Activated T-cell treated with anti-CD3 and anti-CD28 coated beads for 24 hours (primary cell): Measurements from ENCODE around the gene TRIM26.
"Not testable (repeated sequence)": the region's sequence is repeated elsewhere in the genome, so short reads cannot be mapped to it uniquely, and the experiment has no call there.

Source experiments
- DNase-seq: peaks from one replicate; pipeline ENCODE4 v3.0.0-alpha.2; 2020; ENCODE audit warnings: low read depth

Gene TRIM26

DNA sequence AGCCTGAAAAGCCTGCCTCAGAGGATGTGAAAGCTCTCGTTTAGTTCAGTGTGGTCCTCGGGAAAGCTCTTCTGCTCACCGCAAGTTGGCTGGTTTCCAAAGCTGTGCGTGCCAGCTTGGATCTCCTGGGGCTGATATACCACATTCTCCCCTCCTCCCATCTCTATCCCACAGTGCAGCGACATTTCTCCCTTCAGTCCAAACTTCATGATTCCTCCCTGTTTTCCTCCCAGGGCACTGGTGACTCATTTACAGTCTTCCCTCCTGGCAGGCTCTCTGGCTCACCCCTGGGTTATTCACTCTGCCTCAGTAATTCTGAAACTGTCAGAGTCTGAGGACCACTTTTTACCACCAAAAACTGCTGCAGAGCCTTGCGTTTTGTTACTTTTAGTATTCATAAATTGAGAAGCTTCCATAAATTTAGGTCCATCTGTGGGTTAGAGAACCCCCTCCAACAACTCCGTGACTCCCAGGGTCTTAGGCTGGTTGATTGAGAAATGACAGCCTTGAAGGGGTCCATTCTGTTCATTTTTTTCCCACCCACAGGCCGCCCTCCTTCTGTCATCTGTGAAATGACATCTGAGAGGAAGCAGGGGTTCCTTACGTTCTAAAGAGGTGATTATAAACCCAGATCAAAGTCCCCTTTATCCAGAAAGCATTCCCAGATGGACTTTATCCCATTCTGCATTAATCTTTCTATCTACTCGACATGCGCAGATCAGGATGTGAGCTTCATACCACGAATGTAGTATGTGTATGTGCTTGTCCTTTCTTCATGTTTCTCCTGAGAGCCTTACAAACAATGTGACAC, 58.3 kb downstream of the TRIM26 start:
- DNase-seq: no peak

DNA sequence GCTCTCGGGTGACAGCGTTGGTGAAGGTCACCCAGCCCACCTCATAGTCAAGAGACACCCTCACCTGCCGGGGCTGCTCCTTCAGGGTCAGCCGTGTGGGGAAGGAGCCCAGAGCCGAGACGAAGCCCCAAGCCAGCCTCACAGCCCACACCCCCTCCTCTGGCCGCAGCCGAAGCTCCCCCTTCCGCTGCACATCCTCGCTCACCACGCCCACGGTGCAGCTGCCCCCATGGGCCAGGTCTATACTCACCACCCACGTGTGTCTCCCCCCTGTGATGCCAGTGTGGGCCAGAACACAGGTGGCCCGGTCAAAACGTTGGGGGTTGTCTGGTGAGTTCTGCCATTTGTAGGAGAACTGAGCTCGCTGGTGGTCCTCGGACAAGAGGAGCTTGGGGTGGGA, 59.1 kb downstream of the TRIM26 start:
- no peak for DNase-seq

DNA sequence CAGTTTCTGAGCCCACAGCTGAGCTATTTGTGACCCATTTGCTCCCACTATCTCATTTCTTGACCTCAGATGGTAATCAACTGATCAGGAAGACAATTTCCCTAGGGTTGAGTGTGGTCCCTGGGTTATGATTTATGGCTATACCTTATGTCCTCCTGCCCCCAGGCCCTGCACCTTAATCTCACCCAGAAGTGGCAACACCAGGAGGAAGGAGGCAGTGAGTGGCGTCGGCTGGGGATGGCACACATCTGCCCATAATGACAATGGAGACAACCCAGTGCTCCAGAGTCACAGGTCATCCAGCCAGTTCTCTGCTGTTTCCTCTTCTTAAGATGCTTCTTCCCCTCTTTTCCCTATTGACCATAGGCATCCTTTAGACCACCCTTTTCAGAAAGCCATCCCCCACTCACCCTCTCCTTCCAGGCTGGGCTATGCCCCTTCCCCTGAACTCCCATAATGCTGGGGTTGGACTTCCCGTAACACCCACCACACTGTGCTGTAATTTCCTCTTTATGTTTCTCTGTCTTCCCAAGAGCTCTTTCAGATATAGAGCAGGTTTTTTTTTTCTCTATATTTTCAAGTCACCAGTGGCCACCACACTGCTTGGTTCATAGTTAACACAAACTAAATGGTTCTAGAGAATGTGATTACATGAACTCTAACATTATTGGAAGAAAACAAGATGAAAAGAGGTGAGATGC, 60.1 kb downstream of the TRIM26 start:
- no peak for DNase-seq

DNA sequence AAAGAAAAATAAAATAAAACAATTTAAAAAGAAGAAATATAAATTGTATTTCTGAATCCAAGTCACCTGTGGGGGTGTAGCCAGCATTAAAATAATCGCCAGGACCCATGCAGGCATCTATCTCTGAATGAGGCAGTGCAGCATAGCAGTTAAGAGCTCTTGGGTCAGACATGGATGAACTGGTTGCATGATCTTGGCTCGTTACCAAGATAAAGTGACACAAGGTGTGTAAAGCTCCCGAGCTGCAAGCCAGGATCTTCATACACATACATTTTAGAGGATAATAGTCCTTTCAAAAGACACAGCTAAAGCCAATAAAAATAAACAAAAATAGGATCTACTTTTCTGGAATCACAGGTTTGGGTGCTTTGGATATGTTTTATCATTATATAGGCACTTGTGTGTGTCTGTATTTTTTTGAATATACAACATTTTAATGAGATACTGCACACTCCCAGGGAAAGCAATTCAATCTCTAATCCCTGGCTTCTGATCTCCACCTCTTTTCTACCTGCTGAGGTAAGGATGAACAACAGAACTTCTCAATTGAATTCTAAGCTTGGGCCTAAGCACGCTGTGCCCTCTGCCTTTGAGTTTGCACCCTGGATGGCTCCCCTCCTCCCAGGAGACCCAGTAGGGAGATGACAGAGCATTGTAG, 61.1 kb downstream of the TRIM26 start:
- no peak for DNase-seq

DNA sequence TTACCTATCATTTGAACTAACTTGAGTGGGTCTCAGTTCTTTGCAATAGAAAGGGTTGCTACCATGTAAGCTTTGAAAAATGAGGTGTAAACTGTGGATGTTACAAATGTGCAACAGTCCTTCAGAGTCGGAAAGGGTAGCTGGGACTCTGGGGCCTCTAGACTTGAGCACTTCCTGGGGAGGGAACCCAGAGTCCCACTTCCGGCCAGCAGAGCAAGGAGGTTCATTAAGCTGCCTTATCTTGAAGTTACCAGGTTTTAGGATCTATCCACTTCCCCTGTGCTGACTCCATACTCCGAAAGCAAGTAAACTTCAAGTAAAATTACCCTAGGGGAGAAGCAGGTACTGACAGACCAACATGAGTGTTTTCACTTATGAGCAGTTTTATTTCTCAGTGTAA, 61.6 kb downstream of the TRIM26 start:
- no peak for DNase-seq

DNA sequence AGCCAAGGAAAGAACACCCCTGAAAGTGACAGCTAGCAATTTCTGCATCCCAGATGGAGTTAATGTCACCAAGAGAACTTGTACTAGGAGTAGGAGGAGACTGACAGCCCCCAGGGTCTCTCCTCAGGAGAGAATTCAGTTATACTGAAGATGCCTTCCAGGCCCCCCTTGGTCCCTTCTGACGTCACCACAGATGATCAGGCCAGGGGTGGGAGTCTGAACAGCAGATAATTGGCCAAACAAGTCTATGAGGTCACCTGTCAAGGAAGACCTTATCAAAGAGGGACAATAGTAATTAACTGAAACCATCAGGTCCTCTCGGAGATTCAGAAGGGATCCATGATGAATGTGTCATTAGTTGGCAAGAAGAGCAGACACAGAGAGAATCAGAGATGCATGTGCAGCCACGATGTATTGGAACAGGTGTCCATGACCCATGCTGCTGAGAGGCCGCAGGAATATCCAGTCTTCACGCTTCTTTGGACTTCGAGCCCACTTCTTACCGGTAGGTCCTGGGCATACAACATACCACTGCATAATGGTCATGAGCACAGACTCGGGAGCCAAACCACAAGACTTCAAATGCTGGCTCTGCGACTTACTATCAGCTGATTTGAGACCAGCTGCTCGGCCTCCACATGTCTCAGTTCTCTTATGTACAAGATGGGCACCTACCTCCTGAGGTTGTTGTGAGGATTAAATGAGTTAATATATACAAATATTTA, 62.4 kb downstream of the TRIM26 start:
- DNase-seq: no peak

DNA sequence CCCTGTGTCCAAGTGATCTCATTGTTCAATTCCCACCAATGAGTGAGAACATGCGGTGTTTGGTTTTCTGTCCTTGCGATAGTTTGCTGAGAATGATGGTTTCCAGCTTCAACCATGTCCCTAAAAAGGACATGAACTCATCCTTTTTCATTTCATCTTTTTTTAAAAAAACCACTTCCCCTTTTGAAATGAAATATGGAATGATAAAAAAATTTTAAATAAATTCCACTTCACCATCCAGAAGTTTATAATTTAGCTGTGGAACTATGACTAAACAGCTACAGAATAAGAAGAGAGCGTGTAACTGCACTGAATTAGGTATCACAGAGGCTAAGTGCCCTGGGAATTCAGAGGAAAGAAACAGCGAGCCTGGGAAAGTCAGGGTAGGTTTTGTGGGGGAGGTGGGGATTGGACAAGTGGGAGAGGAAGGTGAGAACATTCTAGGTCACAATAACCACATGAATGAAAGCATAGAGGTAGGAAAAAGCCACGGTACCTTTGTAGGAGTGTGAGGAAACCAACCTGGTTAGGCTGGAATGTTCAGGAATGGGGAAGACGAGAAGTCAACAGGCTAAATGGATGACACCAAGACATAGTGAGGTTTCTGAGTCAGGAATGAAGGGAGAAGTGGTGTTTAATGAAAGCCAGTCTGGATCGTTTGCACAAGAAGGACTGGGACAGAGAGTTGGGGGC, 63.2 kb downstream of the TRIM26 start:
- DNase-seq: no peak

DNA sequence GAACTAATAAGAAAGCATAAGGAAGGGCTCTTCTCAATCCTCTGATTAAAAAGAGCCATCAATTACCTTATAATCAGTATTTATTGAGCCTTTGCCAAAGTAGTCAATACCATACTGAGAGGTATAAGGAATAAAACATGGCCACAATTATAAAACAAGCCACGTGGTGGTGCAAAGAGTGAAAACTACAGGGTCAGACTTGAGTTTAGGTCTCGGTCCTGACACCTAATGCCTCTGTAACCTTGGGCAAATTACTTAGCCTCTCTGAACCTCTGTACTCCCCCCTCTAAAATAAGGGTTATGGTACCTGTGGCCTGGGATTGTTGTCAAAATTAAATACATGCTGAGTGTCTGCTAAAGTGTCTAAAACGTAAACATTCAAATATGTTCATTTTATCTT, 64.0 kb downstream of the TRIM26 start:
- DNase-seq: no peak

DNA sequence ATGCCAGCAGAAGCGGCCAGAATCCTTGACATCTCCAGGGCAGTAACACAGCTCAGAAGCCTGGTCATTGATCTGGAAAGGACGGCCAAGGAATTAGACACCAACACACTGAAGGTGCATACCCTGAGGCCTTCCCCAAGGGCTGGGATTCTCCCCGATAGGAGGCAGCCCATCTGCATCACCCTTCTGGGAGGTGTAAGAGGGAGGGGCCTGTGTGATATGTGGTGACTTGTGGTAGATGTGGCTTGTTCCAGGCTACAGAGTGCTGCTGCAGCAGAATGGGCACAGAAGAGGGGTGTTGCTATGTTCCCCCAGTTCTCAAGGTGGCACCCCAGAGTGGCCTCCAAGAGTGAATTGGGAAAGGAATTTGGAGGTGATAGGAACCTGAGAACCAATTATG, 66.1 kb downstream of the TRIM26 start:
- no peak for DNase-seq

DNA sequence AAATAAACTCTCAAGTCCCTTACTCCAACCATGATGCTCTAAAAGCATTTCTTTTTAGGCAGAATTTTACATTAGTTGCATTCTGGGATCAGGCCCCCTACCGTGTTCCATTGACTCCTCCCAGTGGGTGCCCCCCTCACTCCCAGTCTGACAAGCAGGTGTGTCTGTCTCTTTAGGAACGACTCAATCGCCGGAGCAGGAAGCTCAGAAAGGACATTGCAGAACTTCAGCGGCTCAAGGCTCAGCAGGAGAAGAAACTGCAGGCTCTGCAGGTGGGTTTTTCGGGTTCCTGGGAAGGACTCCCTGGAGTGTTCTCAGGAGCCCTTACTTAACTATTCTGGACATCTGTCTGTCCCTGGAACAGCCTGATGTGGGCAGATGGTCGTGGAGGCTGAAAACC, 67.4 kb downstream of the TRIM26 start:
- DNase-seq: no peak

DNA sequence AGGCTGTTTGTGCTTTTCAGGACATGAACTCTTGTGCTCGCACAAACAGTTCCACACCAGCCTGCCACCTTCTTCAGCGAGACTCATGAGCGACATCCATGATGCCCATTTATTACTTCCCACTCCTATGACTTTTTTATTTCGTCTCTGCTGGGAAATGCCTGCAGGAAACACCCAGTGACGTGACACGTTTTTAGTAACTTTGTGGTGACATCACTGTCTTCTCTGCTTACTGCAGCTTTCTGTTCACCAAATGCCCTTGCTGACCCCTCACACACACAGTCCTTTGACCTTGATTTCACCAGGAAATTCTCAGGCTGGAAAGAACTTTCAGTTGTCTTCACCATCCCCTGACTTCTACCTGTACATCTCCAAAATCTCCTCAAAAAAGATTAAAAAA, 68.4 kb downstream of the TRIM26 start:
- no peak for DNase-seq

DNA sequence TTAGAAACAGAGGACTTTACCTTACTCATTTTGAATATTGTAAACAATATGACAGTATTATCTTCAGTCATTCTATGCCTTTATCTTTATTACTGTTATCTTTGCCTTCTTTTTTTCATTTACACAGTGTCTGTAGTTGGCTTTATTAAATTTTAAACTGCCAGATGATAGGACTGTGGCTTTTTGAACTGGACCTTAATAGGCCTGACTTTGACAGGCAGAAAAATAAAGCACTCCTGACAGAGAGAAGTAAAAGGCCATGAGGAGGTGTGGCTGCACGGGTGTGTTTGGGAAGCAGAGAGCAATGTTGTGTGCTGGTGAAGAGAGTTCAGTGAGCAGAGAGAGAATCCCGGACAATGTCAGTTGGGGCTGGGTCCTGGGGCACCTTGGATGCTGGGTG, 69.4 kb downstream of the TRIM26 start:
- DNase-seq: no peak

DNA sequence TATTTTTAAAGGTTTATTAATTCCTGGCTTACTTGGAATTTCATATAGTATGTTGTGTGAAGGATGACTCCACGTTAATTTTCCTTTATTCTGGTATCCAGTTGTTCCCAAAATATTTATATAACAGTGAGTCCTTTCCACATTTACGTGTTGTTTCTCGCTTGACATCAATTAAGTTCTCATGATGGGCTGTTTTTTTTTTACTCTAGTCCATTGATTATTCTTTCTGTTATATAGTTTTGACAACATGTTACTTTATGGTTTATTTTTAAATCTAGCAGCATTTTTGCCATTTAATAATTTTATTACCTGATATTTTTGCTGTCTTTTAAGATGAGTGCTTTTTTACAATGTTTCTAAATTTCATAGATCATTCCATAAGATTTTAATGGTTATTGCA, 70.5 kb downstream of the TRIM26 start:
- no peak for DNase-seq

DNA sequence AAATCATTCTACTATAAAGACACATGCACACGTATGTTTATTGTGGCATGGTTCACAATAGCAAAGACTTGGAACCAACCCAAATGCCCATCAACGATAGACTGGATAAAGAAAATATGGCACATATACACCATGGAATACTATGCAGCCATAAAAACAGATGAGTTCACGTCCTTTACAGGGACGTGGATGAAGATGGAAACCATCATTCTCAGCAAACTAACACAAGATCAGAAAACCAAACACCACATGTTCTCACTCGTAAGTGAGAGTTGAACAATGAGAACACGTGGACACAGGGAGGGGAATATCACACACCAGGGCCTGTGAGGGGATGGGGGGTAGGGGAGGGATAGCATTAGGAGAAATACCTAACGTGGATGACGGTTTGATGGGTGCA, 73.0 kb downstream of the TRIM26 start:
- not testable (repeated sequence) for DNase-seq

DNA sequence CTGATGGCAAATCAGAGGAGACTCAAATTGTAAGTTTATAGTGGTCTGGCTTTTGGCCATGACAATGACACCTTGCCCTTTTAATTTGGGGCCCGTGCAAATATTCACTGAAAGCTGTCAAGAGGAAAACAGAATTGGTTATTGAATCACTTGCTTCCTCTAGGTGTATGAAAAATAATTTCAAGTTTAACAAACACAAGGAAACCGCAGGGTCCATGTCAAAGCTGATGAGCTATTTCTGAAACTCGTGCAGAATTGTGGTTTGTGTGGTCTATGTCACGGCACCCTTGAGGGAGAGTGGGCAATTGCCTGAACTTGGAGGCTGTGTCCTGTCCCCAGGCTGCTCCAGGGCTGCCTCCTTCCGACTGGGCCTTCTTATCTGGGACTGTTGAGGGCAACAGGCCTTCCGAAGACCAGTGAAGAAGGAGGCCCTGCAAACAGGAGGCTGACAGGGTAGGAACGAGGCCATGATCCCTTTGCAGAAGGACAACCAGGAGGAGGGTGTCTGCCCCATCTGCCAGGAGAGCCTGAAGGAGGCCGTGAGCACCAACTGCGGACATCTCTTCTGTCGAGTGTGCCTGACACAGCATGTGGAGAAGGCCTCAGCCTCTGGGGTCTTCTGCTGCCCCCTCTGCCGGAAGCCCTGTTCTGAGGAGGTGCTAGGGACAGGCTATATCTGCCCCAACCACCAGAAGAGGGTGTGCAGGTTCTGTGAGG, 76.5 kb downstream of the TRIM26 start:
- DNase-seq: no peak

DNA sequence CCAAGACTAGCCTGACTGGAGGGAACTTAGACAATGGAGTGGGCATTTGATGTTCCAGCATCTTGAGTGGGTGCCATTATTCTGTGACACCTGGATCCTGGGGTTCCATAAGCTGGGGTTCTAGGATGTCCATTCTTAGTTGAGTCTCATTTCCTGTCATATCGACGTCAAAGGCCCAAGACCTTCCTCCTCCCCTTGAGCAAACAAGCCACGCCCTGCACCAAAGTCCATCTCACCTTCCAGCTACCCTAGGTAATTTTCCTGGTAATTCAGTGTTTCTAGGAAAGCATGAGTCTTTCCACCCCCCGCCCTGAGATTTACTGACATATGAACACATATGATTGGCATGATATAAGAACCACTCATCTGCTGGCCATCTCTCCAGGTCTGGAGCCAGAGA, 77.4 kb downstream of the TRIM26 start, which contains the start of gene TRIM40:
TRIM40 (plus strand) TSS at position 384 of the 400 bp plus-strand sequence. CDS start 897 bp downstream, outside the sequence.
- no peak for DNase-seq

DNA sequence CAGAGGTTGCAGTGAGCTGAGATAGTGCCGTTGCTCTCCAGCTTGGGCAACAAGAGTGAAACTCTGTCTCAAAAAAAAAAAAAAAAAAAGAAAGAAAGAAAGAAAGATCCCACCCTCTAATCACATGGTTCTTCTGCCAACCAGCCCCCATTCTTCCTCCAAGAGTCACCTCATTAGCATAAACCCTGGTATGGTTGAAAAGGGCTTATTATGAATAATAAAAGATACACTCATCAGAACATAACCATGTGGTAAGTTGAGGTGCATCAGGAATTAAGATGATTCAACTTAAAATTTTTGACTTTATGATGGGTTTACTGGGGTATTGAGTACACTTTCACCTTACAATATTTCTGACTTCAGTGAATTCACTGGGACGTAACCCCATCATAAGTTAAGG, 78.1 kb downstream of the TRIM26 start:
- DNase-seq: no peak
